B cell (primary cell): ENCODE results near the gene ATP6V0A1. TPM values are rescaled to one million over a fixed set of nuclear protein-coding genes. Genes with fewer than 3 reads are reported as not detected.

Experiments used
- ATAC-seq: fragments of 200-7000 bp; cut with Tn5 transposase; one replicate; pipeline ENCODE4 v1.10.0; 2021; ENCODE audit warnings: low read depth, mild to moderate bottlenecking, moderate number of reproducible peaks, moderate library complexity
- CTCF ChIA-PET: fragments of 350-600 bp; sonication (Branson Sonifier 250); formaldehyde crosslinking; loops from one replicate; lab custom pipeline; 2021; ENCODE audit warnings: antibody characterized with exemption, inconsistent platforms; lab: Charles Lee
- POLR2A ChIA-PET: fragments of 350-600 bp; sonication (Branson Sonifier 250); formaldehyde crosslinking; loops from one replicate; lab custom pipeline; 2021; ENCODE audit warnings: antibody characterized with exemption; lab: Charles Lee
- DNase-seq: peaks from one replicate; pipeline ENCODE4 v3.0.0; 2013
- H2AFZ ChIP-seq: 2 replicates; pipeline ENCODE4 v1.6.1; 2012; ENCODE audit warnings: mild to moderate bottlenecking, low read depth, low read length; ENCODE audit not compliant: insufficient read depth, poor library complexity, severe bottlenecking
- H3K27ac ChIP-seq, 2 donors: 1 replicate in 1 of 2; 2 replicates in 1 of 2; pipeline ENCODE4 v1.5.1; 2012 to 2013; ENCODE audit warnings: low read length in 2 of 2, mild to moderate bottlenecking in 2 of 2, moderate library complexity in 1 of 2
- H3K27me3 ChIP-seq, 4 experiments: fragments of 200-600 bp in 1 of 4; sonication (generic) in 1 of 4; replicated peaks in 1 of 4; 1 replicate in 2 of 4; 2 replicates in 2 of 4; pipeline versions ENCODE4 v1.6.1 to v1.7.0; 2013 to 2016; ENCODE audit warnings: low read length in 3 of 4, mild to moderate bottlenecking in 2 of 4, mixed read lengths in 1 of 4, moderate library complexity in 1 of 4; ENCODE audit not compliant: insufficient read depth in 4 of 4, control insufficient read depth in 3 of 4; ENCODE audit errors: control extremely low read depth in 1 of 4
- H3K36me3 ChIP-seq, 2 experiments: replicated peaks in 1 of 2; 1 replicate in 1 of 2; 2 replicates in 1 of 2; pipeline versions ENCODE4 v1.6.1 to v1.7.1; 2013; ENCODE audit warnings: low read length in 1 of 2; ENCODE audit not compliant: insufficient read depth in 2 of 2, control insufficient read depth in 1 of 2; ENCODE audit errors: control extremely low read depth in 1 of 2, extremely low read depth in 1 of 2
- H3K4me1 ChIP-seq, 2 donors: fragments of 200-600 bp in 1 of 2; sonication (generic) in 1 of 2; 1 replicate in 1 of 2; 2 replicates in 1 of 2; pipeline versions ENCODE4 v1.5.1 to v1.6.1; 2013 to 2017; ENCODE audit warnings: low read length in 2 of 2; ENCODE audit not compliant: control insufficient read depth in 2 of 2, insufficient read depth in 2 of 2
- H3K4me2 ChIP-seq: replicated peaks from 2 replicates; pipeline ENCODE3; 2012; ENCODE audit warnings: mild to moderate bottlenecking, low read depth, low read length; ENCODE audit not compliant: poor library complexity, severe bottlenecking
- H3K4me3 ChIP-seq, 5 experiments: fragments of 200-600 bp in 1 of 5; sonication (generic) in 1 of 5; 1 replicate in 3 of 5; 2 replicates in 2 of 5; pipeline versions ENCODE4 v1.5.1 to v1.7.0; 2011 to 2016; ENCODE audit warnings: low read length in 4 of 5, mild to moderate bottlenecking in 4 of 5, low read depth in 2 of 5, control low read depth in 1 of 5, moderate library complexity in 1 of 5; ENCODE audit not compliant: insufficient read depth in 1 of 5; ENCODE audit errors: control extremely low read depth in 1 of 5, extremely low read depth in 1 of 5
- H3K79me2 ChIP-seq: fragments of 200-600 bp; sonication (generic); one replicate; pipeline ENCODE4 v1.6.0; 2016; ENCODE audit warnings: low read length; ENCODE audit not compliant: control insufficient read depth, insufficient read depth
- H3K9ac ChIP-seq: fragments of 200-600 bp; sonication (generic); 2 replicates; pipeline ENCODE4 v1.6.1; 2017; ENCODE audit warnings: mild to moderate bottlenecking, low read length, moderate library complexity
- H3K9me3 ChIP-seq, 3 donors: one replicate each; pipeline versions ENCODE4 v1.6.1 to v1.7.1; 2013; ENCODE audit warnings: low read length in 2 of 3; ENCODE audit not compliant: control insufficient read depth in 2 of 3, insufficient read depth in 1 of 3; ENCODE audit errors: control extremely low read depth in 1 of 3
- H4K20me1 ChIP-seq: 2 replicates; pipeline ENCODE4 v1.6.0; 2012; ENCODE audit warnings: mild to moderate bottlenecking, low read length; ENCODE audit not compliant: insufficient read depth, control insufficient read depth, poor library complexity, severe bottlenecking
- H3K27ac Mint-ChIP-seq: one replicate; pipeline ENCODE4 v1.8.0; 2021; ENCODE audit warnings: mixed read lengths
- H3K27me3 Mint-ChIP-seq: one replicate; pipeline ENCODE4 v1.8.0; 2021; ENCODE audit warnings: mixed read lengths
- H3K4me1 Mint-ChIP-seq: one replicate; pipeline ENCODE4 v1.8.0; 2021; ENCODE audit warnings: mixed read lengths
- H3K4me3 Mint-ChIP-seq: one replicate; pipeline ENCODE4 v1.8.0; 2021; ENCODE audit warnings: mixed read lengths
- H3K9me3 Mint-ChIP-seq: one replicate; pipeline ENCODE4 v1.8.0; 2022; ENCODE audit warnings: mixed read lengths; ENCODE audit not compliant: insufficient read depth
- EZH2 ChIP-seq: IDR thresholded peaks from 2 replicates; pipeline ENCODE4 v1.6.1; 2012; ENCODE audit warnings: borderline replicate concordance, low read depth, mild to moderate bottlenecking, moderate library complexity, low read length; ENCODE audit not compliant: insufficient read depth, poor library complexity, severe bottlenecking
- WGBS: methylation state at CpG from one replicate; pipeline ENCODE4 v1.1.5; 2013; ENCODE audit warnings: missing lambda C conversion rate; ENCODE audit not compliant: insufficient coverage; 5-methylcytosine and 5-hydroxymethylcytosine counted together
- intact Hi-C: fragments of 100-400 bp; cut with micrococcal nuclease; formaldehyde crosslinking; loops from one replicate; pipeline ENCODE4 v1.10.0; 2022
- polyA plus RNA-seq: library from polyadenylated mRNA; depleted of rRNA; stranded (reverse); fragments of >200 nt; gene quantifications from 2 replicates; pipeline ENCODE4 v1.2.3, GENCODE V29; 2012
- total RNA-seq, 2 donors: library from RNA; stranded (reverse); fragments of 120-200 nt in 1 of 2; gene quantifications; 1 replicate in 1 of 2; 2 replicates in 1 of 2; pipeline versions ENCODE4 v1.2.3 to v1.2.4, GENCODE V29; 2013 to 2022
- TF ChIP-seq, protein P1 (sequence below): fragments of 200-600 bp; IDR thresholded peaks from one replicate; pipeline ENCODE4 v1.8.0; 2022; ENCODE audit warnings: antibody characterized with exemption, mild to moderate bottlenecking

ATP6V0A1 gene
- total and polyA plus RNA-seq, 2 donors (not counting 1 experiment from before 2014, with no cell fraction given): 59.1 to 90.9 TPM

GRCh38 chr17:42531455-42532354 lies 73.0 kb downstream of the ATP6V0A1 start:
- peaks cover 8% of the 10 kb centered on the region for H3K79me2 ChIP-seq
- ChIA-PET POLR2A (interaction anchor here (0.6 to 1.4 kb wide), 5 partner anchors 17 to 842 kb away, joined by 3 to 14 read pairs (median 4); partner anchors contain the start of gene ACLY), CTCF (interaction anchor here (0.6 to 2.1 kb wide), 9 partner anchors 12 to 685 kb away, joined by 3 to 9 read pairs (median 3); partner anchors contain the start of gene PSMC3IP)
- peaks cover 33 to 49% of the 10 kb centered on the region in 2 donors for H3K4me1 ChIP-seq
- peak overlapping the region; percentile 57 for H3K9ac ChIP-seq
- H3K4me3 Mint-ChIP-seq: peak overlapping the region; percentile 93
- H3K9me3 ChIP-seq: no peaks in the 10 kb centered on the region
- no peaks in the 10 kb centered on the region for H3K27me3 Mint-ChIP-seq
- DNase-seq: peak; percentile 80
- H3K27me3 ChIP-seq: no peaks in the 10 kb centered on the region
- no peaks in the 10 kb centered on the region for H3K9me3 Mint-ChIP-seq
- no peak overlapping the region for H3K27ac ChIP-seq
- peaks cover under 1% of the 10 kb centered on the region for H4K20me1 ChIP-seq
- H3K4me2 ChIP-seq: peak overlapping the region; percentile 63
- ATAC-seq: peak; percentile 28
- H2AFZ ChIP-seq: peak overlapping the region; percentile 69
- peak overlapping the region; percentile 90 for H3K27ac Mint-ChIP-seq
- H3K36me3 ChIP-seq: no peaks in the 10 kb centered on the region
- 13% methylated on average over 59 of the region's 60 CpGs for WGBS
- H3K4me1 Mint-ChIP-seq: peaks cover 42% of the 10 kb centered on the region
- TF ChIP-seq, protein P1, sequence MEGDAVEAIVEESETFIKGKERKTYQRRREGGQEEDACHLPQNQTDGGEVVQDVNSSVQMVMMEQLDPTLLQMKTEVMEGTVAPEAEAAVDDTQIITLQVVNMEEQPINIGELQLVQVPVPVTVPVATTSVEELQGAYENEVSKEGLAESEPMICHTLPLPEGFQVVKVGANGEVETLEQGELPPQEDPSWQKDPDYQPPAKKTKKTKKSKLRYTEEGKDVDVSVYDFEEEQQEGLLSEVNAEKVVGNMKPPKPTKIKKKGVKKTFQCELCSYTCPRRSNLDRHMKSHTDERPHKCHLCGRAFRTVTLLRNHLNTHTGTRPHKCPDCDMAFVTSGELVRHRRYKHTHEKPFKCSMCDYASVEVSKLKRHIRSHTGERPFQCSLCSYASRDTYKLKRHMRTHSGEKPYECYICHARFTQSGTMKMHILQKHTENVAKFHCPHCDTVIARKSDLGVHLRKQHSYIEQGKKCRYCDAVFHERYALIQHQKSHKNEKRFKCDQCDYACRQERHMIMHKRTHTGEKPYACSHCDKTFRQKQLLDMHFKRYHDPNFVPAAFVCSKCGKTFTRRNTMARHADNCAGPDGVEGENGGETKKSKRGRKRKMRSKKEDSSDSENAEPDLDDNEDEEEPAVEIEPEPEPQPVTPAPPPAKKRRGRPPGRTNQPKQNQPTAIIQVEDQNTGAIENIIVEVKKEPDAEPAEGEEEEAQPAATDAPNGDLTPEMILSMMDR: no peak
- TF ChIP-seq EZH2: no peak
- peak overlapping the region; percentile 51 to 67 (median 54) for H3K4me3 ChIP-seq
- intact Hi-C loops: loop anchor here (1.0 kb wide), 1 partner anchor 17 kb away; no protein-coding TSS in a partner anchor
